CD4-positive, alpha-beta memory T cell (primary cell): ENCODE data around the gene CAPZB. TPM values are rescaled to one million over a fixed set of nuclear protein-coding genes. Genes with fewer than 3 reads are reported as not detected.

Experiments
- CTCF ChIA-PET: fragments of 350-600 bp; sonication (Branson Sonifier 250); formaldehyde crosslinking; loops from one replicate; lab custom pipeline; 2021; ENCODE audit warnings: inconsistent platforms; ENCODE audit not compliant: partially characterized antibody; lab: Charles Lee
- POLR2A ChIA-PET: fragments of 350-600 bp; sonication (Branson Sonifier 250); formaldehyde crosslinking; loops from one replicate; lab custom pipeline; 2021; ENCODE audit not compliant: partially characterized antibody; lab: Charles Lee
- DNase-seq, 5 donors: peaks; one replicate each; pipeline versions ENCODE4 v3.0.0 to v3.0.0-alpha.2; 2020 to 2022; ENCODE audit warnings: mixed read lengths in 1 of 5
- H3K27ac ChIP-seq: one replicate; pipeline ENCODE4 v1.7.0; 2013; ENCODE audit warnings: low read depth, low read length
- H3K27me3 ChIP-seq: 2 replicates; pipeline ENCODE4 v1.7.0; 2013; ENCODE audit warnings: mild to moderate bottlenecking, low read length, moderate library complexity; ENCODE audit not compliant: insufficient read depth
- H3K36me3 ChIP-seq: 2 replicates; pipeline ENCODE4 v1.7.0; 2013; ENCODE audit warnings: mild to moderate bottlenecking, low read length, moderate library complexity; ENCODE audit not compliant: insufficient read depth
- H3K4me1 ChIP-seq: 2 replicates; pipeline ENCODE4 v1.7.0; 2013; ENCODE audit warnings: mild to moderate bottlenecking, low read length, moderate library complexity; ENCODE audit not compliant: insufficient read depth
- H3K4me3 ChIP-seq, 2 donors: one replicate each; pipeline ENCODE4 v1.7.0; 2013; ENCODE audit warnings: low read length in 2 of 2, mild to moderate bottlenecking in 1 of 2
- H3K9me3 ChIP-seq, 2 donors: one replicate each; pipeline ENCODE4 v1.7.0; 2013; ENCODE audit warnings: low read length in 2 of 2, control low read depth in 1 of 2; ENCODE audit not compliant: control insufficient read depth in 1 of 2
- H3K27ac Mint-ChIP-seq, 7 donors: one replicate each; pipeline ENCODE4 v1.8.0; 2020 to 2021; ENCODE audit warnings: mixed read lengths in 7 of 7, mild to moderate bottlenecking in 6 of 7, inconsistent platforms in 3 of 7, moderate library complexity in 3 of 7
- H3K27me3 Mint-ChIP-seq, 2 donors: one replicate each; pipeline ENCODE4 v1.8.0; 2020 to 2021; ENCODE audit warnings: mixed read lengths in 2 of 2
- H3K36me3 Mint-ChIP-seq, 2 donors: one replicate each; pipeline ENCODE4 v1.8.0; 2020 to 2021; ENCODE audit warnings: mixed read lengths in 2 of 2, inconsistent platforms in 1 of 2, mild to moderate bottlenecking in 1 of 2
- H3K4me1 Mint-ChIP-seq, 4 donors: one replicate each; pipeline ENCODE4 v1.8.0; 2020 to 2021; ENCODE audit warnings: mixed read lengths in 4 of 4, mild to moderate bottlenecking in 1 of 4
- H3K4me3 Mint-ChIP-seq, 8 donors: one replicate each; pipeline ENCODE4 v1.8.0; 2020 to 2021; ENCODE audit warnings: mixed read lengths in 8 of 8, mild to moderate bottlenecking in 7 of 8, moderate library complexity in 6 of 8, inconsistent platforms in 3 of 8
- H3K9me3 Mint-ChIP-seq, 8 donors: one replicate each; pipeline ENCODE4 v1.8.0; 2020 to 2021; ENCODE audit warnings: mixed read lengths in 8 of 8, mild to moderate bottlenecking in 5 of 8, inconsistent platforms in 3 of 8, moderate library complexity in 1 of 8
- intact Hi-C: fragments of 100-400 bp; cut with micrococcal nuclease; formaldehyde crosslinking; loops from one replicate; pipeline ENCODE4 v1.15.1; 2023
- polyA plus RNA-seq, 2 donors: library from polyadenylated mRNA; unstranded; fragments of 300-500 nt; fragmentation: Illumina TruSeq; gene quantifications; one replicate each; pipeline ENCODE4 v1.2.3, GENCODE V29; 2021
- total RNA-seq, 2 experiments: library from RNA; stranded (reverse); gene quantifications; one replicate each; pipeline ENCODE4 v1.2.3, GENCODE V29; 2021

Gene CAPZB
- total and polyA plus RNA-seq, 4 experiments from 2014 or later = 244 to 602 (median 346) TPM

DNA sequence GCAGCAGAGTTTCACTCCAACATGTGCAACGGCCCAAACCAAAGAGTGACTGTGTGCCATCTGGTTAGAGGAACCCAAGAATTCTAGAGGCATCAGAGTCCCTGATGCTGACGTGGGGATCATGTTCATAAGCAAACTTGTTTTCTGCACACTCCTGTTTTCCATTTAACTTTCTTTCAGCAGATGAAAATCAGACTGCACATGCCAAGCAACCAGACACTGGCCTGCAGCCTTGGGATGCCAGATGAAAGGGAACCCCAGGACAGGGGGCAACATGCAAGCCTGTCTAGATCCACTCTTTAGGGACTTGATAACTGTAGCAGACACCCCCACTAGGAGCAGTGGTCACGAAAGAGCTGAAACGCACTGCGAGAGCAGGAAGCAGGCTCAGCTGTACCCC, 116.4 kb downstream of the CAPZB start:
- H3K4me3 ChIP-seq = no peak overlapping the region
- Mint-ChIP-seq H3K36me3 (peaks cover 9 to 40% of the 10 kb centered on the region in 2 donors), H3K27me3 (no peaks in the 10 kb centered on the region), H3K4me3 (no peak overlapping the region), H3K4me1 (peaks cover 21 to 75% (median 41%) of the 10 kb centered on the region in 4 donors), H3K27ac (peak overlapping the region in 4 of 7 donors; percentile 19 to 61 (median 60)), H3K9me3 (no peaks in the 10 kb centered on the region)
- POLR2A ChIA-PET = no interaction called here
- H3K27me3 ChIP-seq = no peaks in the 10 kb centered on the region
- H3K4me1 ChIP-seq = no peaks in the 10 kb centered on the region
- H3K36me3 ChIP-seq = peaks cover 10% of the 10 kb centered on the region
- intact Hi-C loops = no loop called here
- CTCF ChIA-PET = interaction anchor here (0.6 kb wide), 1 partner anchor 22 kb away, joined by 3 read pairs; no protein-coding TSS in a partner anchor
- no peak for DNase-seq
- no peak overlapping the region for H3K27ac ChIP-seq
- no peaks in the 10 kb centered on the region for H3K9me3 ChIP-seq

GRCh38 chr1:19368050-19368449, 117.3 kb downstream of the CAPZB start:
- H3K4me1 ChIP-seq = no peaks in the 10 kb centered on the region
- Mint-ChIP-seq H3K27ac (peak overlapping the region in 1 of 7 donors; percentile 48), H3K4me1 (peaks cover 24 to 83% (median 47%) of the 10 kb centered on the region in 4 donors), H3K4me3 (no peak overlapping the region), H3K9me3 (no peaks in the 10 kb centered on the region), H3K27me3 (no peaks in the 10 kb centered on the region), H3K36me3 (peaks cover 9 to 43% of the 10 kb centered on the region in 2 donors)
- H3K4me3 ChIP-seq = no peak overlapping the region
- peaks cover 10% of the 10 kb centered on the region for H3K36me3 ChIP-seq
- CTCF ChIA-PET = no interaction called here
- POLR2A ChIA-PET = interaction anchor here (0.7 kb wide), 1 partner anchor 367 kb away, joined by 4 read pairs; no protein-coding TSS in a partner anchor
- intact Hi-C loops = no loop called here
- DNase-seq = no peak
- no peaks in the 10 kb centered on the region for H3K9me3 ChIP-seq
- H3K27me3 ChIP-seq = no peaks in the 10 kb centered on the region
- no peak overlapping the region for H3K27ac ChIP-seq

- Mint-ChIP-seq H3K27ac (peak overlapping the region in 3 of 7 donors; percentile 29 to 68 (median 48)), H3K4me1 (peaks cover 26 to 84% (median 48%) of the 10 kb centered on the region in 4 donors)
- CTCF ChIA-PET = no interaction called here
These were observed 117.7 kb downstream of the CAPZB start for GRCh38 chr1:19367584-19368041.

GRCh38 chr1:19366599-19367536, 118.5 kb downstream of the CAPZB start:
- Histone ChIP-seq H3K36me3 (peaks cover 5% of the 10 kb centered on the region), H3K9me3 (no peaks in the 10 kb centered on the region), H3K27me3 (no peaks in the 10 kb centered on the region), H3K27ac (no peak overlapping the region), H3K4me1 (peaks cover 2% of the 10 kb centered on the region), H3K4me3 (no peak overlapping the region)
- no peak for DNase-seq
- H3K4me3 Mint-ChIP-seq = peak overlapping the region in 1 of 8 donors; percentile 22
- peak overlapping the region; percentile 18 to 77 (median 39) for H3K27ac Mint-ChIP-seq
- intact Hi-C loops = no loop called here
- no peaks in the 10 kb centered on the region for H3K27me3 Mint-ChIP-seq
- H3K9me3 Mint-ChIP-seq = no peaks in the 10 kb centered on the region
- peaks cover 26 to 85% (median 53%) of the 10 kb centered on the region in 4 donors for H3K4me1 Mint-ChIP-seq
- POLR2A ChIA-PET = no interaction called here
- CTCF ChIA-PET = interaction anchor here (1.0 to 1.5 kb wide), 2 partner anchors 31 to 215 kb away, joined by 4 read pairs; no protein-coding TSS in a partner anchor
- peaks cover 9 to 34% of the 10 kb centered on the region in 2 donors for H3K36me3 Mint-ChIP-seq

More at GRCh38 chr1:19367584-19368041, 117.7 kb downstream of the CAPZB start:
- intact Hi-C loops = no loop called here
- Histone ChIP-seq H3K36me3 (peaks cover 10% of the 10 kb centered on the region), H3K4me1 (no peaks in the 10 kb centered on the region), H3K9me3 (no peaks in the 10 kb centered on the region), H3K4me3 (no peak overlapping the region), H3K27me3 (no peaks in the 10 kb centered on the region), H3K27ac (no peak overlapping the region)
- Mint-ChIP-seq H3K9me3 (no peaks in the 10 kb centered on the region), H3K36me3 (peaks cover 9 to 41% of the 10 kb centered on the region in 2 donors), H3K4me3 (no peak overlapping the region), H3K27me3 (no peaks in the 10 kb centered on the region)
- POLR2A ChIA-PET = no interaction called here
- no peak for DNase-seq

DNA sequence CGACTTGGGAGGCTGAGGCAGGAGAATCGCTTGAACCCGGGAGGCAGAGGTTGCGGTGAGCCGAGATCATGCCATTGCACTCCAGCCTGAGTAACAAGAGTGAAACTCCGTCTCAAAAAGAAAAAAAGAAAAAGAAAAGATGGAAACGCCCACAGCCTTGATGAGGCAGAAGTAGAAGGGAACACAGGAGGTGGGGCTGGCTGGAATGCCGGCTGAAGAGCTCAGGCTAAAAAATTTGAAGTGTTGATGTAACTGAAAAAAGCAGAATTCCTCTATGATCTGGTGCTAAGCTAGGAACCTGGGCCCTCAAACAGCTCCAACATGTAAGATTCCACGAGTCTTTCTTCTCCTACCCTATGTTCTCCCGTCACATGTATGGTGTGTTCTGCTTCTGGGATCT, 119.6 kb downstream of the CAPZB start:
- Mint-ChIP-seq H3K4me1 (peaks cover 32 to 90% (median 59%) of the 10 kb centered on the region in 4 donors), H3K4me3 (no peak overlapping the region), H3K36me3 (peaks cover 9 to 37% of the 10 kb centered on the region in 2 donors), H3K27ac (peak overlapping the region in 3 of 7 donors; percentile 8 to 70 (median 41)), H3K9me3 (no peaks in the 10 kb centered on the region), H3K27me3 (no peaks in the 10 kb centered on the region)
- no peaks in the 10 kb centered on the region for H3K9me3 ChIP-seq
- no peak overlapping the region for H3K27ac ChIP-seq
- H3K4me3 ChIP-seq = no peak overlapping the region
- intact Hi-C loops = no loop called here
- CTCF ChIA-PET = interaction anchor here (1.5 kb wide), 2 partner anchors 216 to 296 kb away, joined by 4 read pairs; no protein-coding TSS in a partner anchor
- peaks cover 11% of the 10 kb centered on the region for H3K4me1 ChIP-seq
- peaks cover 5% of the 10 kb centered on the region for H3K36me3 ChIP-seq
- no peak for DNase-seq
- POLR2A ChIA-PET = no interaction called here
- H3K27me3 ChIP-seq = no peaks in the 10 kb centered on the region

DNA sequence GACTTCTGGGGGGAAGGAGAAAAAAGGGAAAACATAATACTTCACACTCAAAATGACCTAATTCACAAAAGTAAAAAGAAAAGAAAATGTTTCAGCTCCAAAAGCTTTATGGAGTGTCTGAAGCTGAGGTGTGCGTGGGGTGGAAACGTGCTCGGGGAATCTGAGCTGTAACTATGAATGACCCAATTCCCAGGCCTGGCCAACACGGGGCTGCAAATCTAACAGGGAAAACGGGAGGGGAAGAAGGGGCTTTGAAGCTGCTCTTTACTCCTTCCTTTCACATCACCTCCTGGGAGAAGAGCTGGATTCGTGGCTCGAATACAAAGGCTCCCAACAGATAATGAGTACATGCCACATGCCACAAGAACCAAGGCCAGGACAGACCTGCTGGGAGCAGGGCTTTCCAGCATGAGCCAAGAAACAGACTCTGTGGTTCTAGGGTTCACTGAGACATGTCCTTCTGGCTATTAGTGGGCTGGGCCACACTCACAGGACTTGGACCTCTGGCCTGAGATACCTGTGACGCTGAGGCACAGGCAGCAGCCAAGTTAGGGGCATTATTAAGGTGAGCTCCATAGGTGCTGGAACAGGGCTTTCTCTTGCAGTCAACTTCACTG, 121.7 kb downstream of the CAPZB start:
- no peaks in the 10 kb centered on the region for H3K27me3 ChIP-seq
- POLR2A ChIA-PET = no interaction called here
- H3K27me3 Mint-ChIP-seq = no peaks in the 10 kb centered on the region
- no peak overlapping the region for H3K27ac ChIP-seq
- H3K4me1 Mint-ChIP-seq = peaks cover 35 to 85% (median 56%) of the 10 kb centered on the region in 4 donors
- CTCF ChIA-PET = interaction anchor here (0.8 to 3.7 kb wide), 5 partner anchors 11 to 288 kb away, joined by 3 to 14 read pairs (median 3); no protein-coding TSS in a partner anchor
- no peaks in the 10 kb centered on the region for H3K9me3 ChIP-seq
- DNase-seq = no peak
- H3K27ac Mint-ChIP-seq = peak overlapping the region in 5 of 7 donors; percentile 11 to 70 (median 23)
- no peaks in the 10 kb centered on the region for H3K9me3 Mint-ChIP-seq
- H3K36me3 Mint-ChIP-seq = peaks cover 9 to 31% of the 10 kb centered on the region in 2 donors
- H3K4me3 ChIP-seq = no peak overlapping the region
- H3K4me1 ChIP-seq = peaks cover 20% of the 10 kb centered on the region
- peaks cover 5% of the 10 kb centered on the region for H3K36me3 ChIP-seq
- H3K4me3 Mint-ChIP-seq = no peak overlapping the region
- intact Hi-C loops = no loop called here
